ENCODE results near the gene ZNF462. TPM values are rescaled to one million over a fixed set of nuclear protein-coding genes. Genes with fewer than 3 reads are reported as not detected.

The ZNF462 gene
- total and polyA plus RNA-seq, 2 of the 4 experiments (the other 2 are of a cell fraction), result 6.1 to 18.8 TPM

DNA sequence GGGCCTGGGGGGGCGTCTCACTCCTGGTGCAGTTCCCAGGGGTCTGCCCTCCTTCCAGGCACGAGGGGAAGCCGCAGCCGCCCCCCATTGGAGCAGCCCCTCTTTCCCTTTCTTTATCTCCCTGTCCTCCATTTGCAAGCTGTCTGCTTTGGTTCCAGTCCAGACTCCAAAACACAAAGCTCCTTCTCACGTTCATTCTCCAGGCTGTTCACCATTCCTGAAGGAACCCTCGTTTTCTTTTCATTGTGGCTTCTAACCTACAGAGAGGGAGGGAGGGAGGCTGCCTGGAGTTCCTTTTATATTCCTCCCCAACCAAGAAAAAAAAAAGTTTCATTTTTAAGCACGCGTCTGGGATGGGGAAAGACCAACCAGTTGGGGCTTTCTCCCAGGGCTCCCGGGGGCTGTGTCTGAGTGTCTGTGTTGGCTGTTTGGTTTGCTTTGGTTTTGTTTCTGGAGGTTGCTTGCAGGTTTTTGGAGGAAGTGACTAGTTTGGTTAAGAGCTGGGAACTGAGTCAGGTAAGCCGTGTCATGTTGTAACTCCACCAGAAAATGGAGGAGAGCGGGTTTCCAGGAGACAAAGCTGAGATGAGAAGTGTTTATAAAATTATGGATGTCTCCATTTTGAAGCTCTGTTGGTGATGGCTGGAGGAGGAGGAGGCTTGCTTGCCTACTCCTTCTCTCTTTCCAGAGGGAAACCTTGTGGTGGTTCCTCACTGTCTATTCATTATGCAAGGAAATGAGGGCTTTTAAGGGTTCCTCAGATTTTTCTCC, 1.6 kb downstream of the ZNF462 start (continued):
- TF ChIP-seq, protein P1, sequence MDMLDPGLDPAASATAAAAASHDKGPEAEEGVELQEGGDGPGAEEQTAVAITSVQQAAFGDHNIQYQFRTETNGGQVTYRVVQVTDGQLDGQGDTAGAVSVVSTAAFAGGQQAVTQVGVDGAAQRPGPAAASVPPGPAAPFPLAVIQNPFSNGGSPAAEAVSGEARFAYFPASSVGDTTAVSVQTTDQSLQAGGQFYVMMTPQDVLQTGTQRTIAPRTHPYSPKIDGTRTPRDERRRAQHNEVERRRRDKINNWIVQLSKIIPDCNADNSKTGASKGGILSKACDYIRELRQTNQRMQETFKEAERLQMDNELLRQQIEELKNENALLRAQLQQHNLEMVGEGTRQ (IDR thresholded peaks at IDR 0.05; ENCODE audit: low read depth, low read length), result no peak
- TF ChIP-seq CHD1 (IDR thresholded peaks at IDR 0.05; ENCODE audit: low read depth, low read length), result no peak
- TF ChIP-seq POLR2A (IDR thresholded peaks at IDR 0.05; ENCODE audit: low read depth, low read length), result no peak

DNA sequence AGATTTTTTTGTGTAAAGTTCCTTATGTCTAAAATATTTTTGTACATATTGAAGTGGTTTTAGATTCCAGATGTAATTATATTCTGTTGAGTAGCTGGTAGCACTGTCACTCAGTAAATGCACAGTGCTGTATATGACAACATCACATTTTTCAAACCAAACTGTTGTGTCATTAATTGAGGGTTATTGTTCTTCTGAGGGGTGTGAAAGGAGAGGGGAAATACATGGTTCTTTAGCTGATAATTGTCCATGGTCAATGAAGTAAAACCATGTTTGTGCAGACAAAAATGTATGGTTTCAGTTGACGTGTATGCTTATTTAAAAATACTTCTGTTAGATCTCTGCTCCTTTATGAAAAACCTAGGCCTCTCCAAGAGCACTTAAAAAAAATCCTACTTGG, 3.3 kb downstream of the ZNF462 start:
- in situ Hi-C loops (cut with MboI; ENCODE audit: low sequenced_read_pairs) (no loop called here), intact Hi-C loops (cut with micrococcal nuclease) (loop anchor here (10.0 kb wide), 1 partner anchor 419 kb away; the partner anchor contains the start of gene RAD23B), dilution Hi-C loops (cut with HindIII; ENCODE audit: low sequenced_read_pairs, unreplicated experiment) (no loop called here)
- Histone ChIP-seq H3K9me1 (ENCODE audit: insufficient read depth, low read length) (no peaks in the 10 kb centered on the region), H4K8ac (ENCODE audit: low read depth in 2 of 2, low read length in 2 of 2) (no peak overlapping the region), H3K4me2 (ENCODE audit: low read depth, low read length) (no peak overlapping the region), H4K20me1 (ENCODE audit: insufficient read depth, low read length) (no peaks in the 10 kb centered on the region), H3K14ac (replicated peaks; ENCODE audit: low read depth, low read length) (no peak overlapping the region), H3K27me3 (ENCODE audit: control insufficient read depth, insufficient read depth, low read length) (no peaks in the 10 kb centered on the region), H2BK20ac (ENCODE audit: low read depth, low read length) (no peak overlapping the region), H3K4me3 (ENCODE audit: insufficient read depth, low read depth, low read length) (no peak overlapping the region), H4K91ac (ENCODE audit: insufficient read depth, low read depth, low read length) (no peak overlapping the region), H3K4ac (ENCODE audit: low read depth, low read length) (no peak overlapping the region), H2AK9ac (replicated peaks; ENCODE audit: low read depth, low read length, poor library complexity) (no peak overlapping the region), H2AFZ (replicated peaks; ENCODE audit: low read length, poor library complexity) (no peak overlapping the region), H3K79me1 (ENCODE audit: low read depth in 1 of 2, low read length in 2 of 2) (peaks cover 22 to 51% of the 10 kb centered on the region in 2 experiments), H2BK15ac (ENCODE audit: low read depth, low read length) (no peak overlapping the region), H3K36me3 (ENCODE audit: control insufficient read depth, insufficient read depth, low read length) (no peaks in the 10 kb centered on the region), H2BK120ac (ENCODE audit: low read depth, low read length) (no peak overlapping the region), H2BK5ac (ENCODE audit: low read depth, low read length, poor library complexity, severe bottlenecking) (no peak overlapping the region), H3K4me1 (ENCODE audit: control insufficient read depth, insufficient read depth, low read length) (peaks cover 7% of the 10 kb centered on the region), H3K18ac (ENCODE audit: low read depth, low read length) (no peak overlapping the region), H3K56ac (ENCODE audit: extremely low read depth, insufficient read depth, low read length) (no peak overlapping the region), H3K27ac (ENCODE audit: insufficient read depth, low read length) (no peak overlapping the region), H3K9ac (ENCODE audit: low read depth, low read length) (no peak overlapping the region), H3K9me3 (ENCODE audit: control insufficient read depth, insufficient read depth, low read length) (no peaks in the 10 kb centered on the region), H4K5ac (ENCODE audit: low read depth, low read length) (no peak overlapping the region), H2AK5ac (ENCODE audit: low read depth, low read length) (no peak overlapping the region), H3K23ac (ENCODE audit: low read depth, low read length) (no peak overlapping the region)
- ChIA-PET POLR2A (ENCODE audit: unreplicated experiment) (no interaction called here), CTCF (interaction anchor here (0.7 kb wide), 1 partner anchor 204 kb away, joined by 3 read pairs; no protein-coding TSS in a partner anchor)
- no CpG with 5 or more reads among the region's 1 CpG for WGBS, 2 experiments (ENCODE audit: extremely low coverage in 2 of 2, insufficient read length in 1 of 2)
- BruUV-seq (replicated peaks), result no TSS peak
- TF ChIP-seq MAZ (IDR thresholded peaks at IDR 0.05; ENCODE audit: borderline replicate concordance, low read depth, low read length), result no peak
- no peak for TF ChIP-seq FOS (IDR thresholded peaks at IDR 0.05; ENCODE audit: low read depth, low read length)
- no peak for TF ChIP-seq RFX5 (IDR thresholded peaks at IDR 0.05; ENCODE audit: low read depth, low read length)
- no peak for TF ChIP-seq MXI1 (IDR thresholded peaks at IDR 0.05; ENCODE audit: borderline replicate concordance, low read depth, low read length)
- TF ChIP-seq RAD21 (IDR thresholded peaks at IDR 0.05; ENCODE audit: low read length), result no peak
- TF ChIP-seq CHD1 (IDR thresholded peaks at IDR 0.05; ENCODE audit: low read depth, low read length), result no peak
- no peak for TF ChIP-seq RCOR1 (IDR thresholded peaks at IDR 0.05; ENCODE audit: insufficient replicate concordance, low read length)
- TF ChIP-seq BHLHE40 (IDR thresholded peaks at IDR 0.05; ENCODE audit: low read depth, low read length), result no peak
- TF ChIP-seq CEBPB (IDR thresholded peaks at IDR 0.05; ENCODE audit: low read depth, low read length), result no peak
- DNase-seq (no peak), ATAC-seq (ENCODE audit: low read depth) (no peak)
